Body of pancreas (tissue), 4 donors: Measurements from ENCODE around the gene SLC25A43. TPM values are rescaled to one million over a fixed set of nuclear protein-coding genes. Genes with fewer than 3 reads are reported as not detected.
A peak's percentile ranks its signal among the peaks of the same experiment; 100 is the strongest.

Source experiments
- ATAC-seq: fragments of 150-250 bp; one replicate; pipeline ENCODE4 v1.9.1; 2016
- DNase-seq, 4 donors: peaks; one replicate each; pipeline ENCODE4 v3.0.0-alpha.2; 2019
- H3K27ac ChIP-seq, 4 donors: fragments of 200-600 bp; sonication (generic); 1 replicate in 3 of 4; 2 replicates in 1 of 4; pipeline versions ENCODE4 v1.5.1 to v1.6.1; 2016 to 2019; ENCODE audit warnings: mild to moderate bottlenecking in 1 of 4, mixed read lengths in 1 of 4, moderate library complexity in 1 of 4
- H3K27me3 ChIP-seq, 2 donors: fragments of 200-600 bp; sonication (generic); one replicate each; pipeline ENCODE4 v1.6.0; 2016; ENCODE audit warnings: mild to moderate bottlenecking in 1 of 2
- H3K36me3 ChIP-seq, 2 donors: fragments of 200-600 bp; sonication (generic); replicated peaks in 1 of 2; 2 replicates each; pipeline ENCODE4 v1.5.1; 2016; ENCODE audit warnings: low read depth in 2 of 2; ENCODE audit not compliant: insufficient read depth in 1 of 2
- H3K4me1 ChIP-seq: fragments of 200-600 bp; sonication (generic); one replicate; pipeline ENCODE4 v1.6.0; 2016
- H3K4me3 ChIP-seq, 2 donors: fragments of 200-600 bp; sonication (generic); 1 replicate in 1 of 2; 2 replicates in 1 of 2; pipeline ENCODE4 v1.5.1; 2016 to 2019
- H3K9me3 ChIP-seq, 3 donors: fragments of 200-600 bp; sonication (generic); 1 replicate in 2 of 3; 2 replicates in 1 of 3; pipeline ENCODE4 v1.5.1; 2016
- CTCF ChIP-seq, 7 experiments: fragments of 450-650 bp in 4 of 7; fragments of 200-600 bp in 3 of 7; sonication (generic) in 3 of 7; IDR thresholded peaks; one replicate each; pipeline ENCODE4 v1.5.1; 2016 to 2019; ENCODE audit warnings: antibody characterized with exemption in 7 of 7
- POLR2A ChIP-seq, 3 donors: fragments of 450-650 bp; IDR thresholded peaks; one replicate each; pipeline ENCODE4 v1.6.1; 2016; ENCODE audit warnings: antibody characterized with exemption in 3 of 3, mild to moderate bottlenecking in 2 of 3
- WGBS, 2 donors: methylation state at CpG; one replicate each; pipeline ENCODE4 v1.1.5; 2017; 5-methylcytosine and 5-hydroxymethylcytosine counted together
- intact Hi-C: fragments of 100-400 bp; cut with DNase I; formaldehyde crosslinking; loops from one replicate; pipeline ENCODE4 v1.15.1; 2023
- total RNA-seq, 2 donors: library from RNA; depleted of rRNA; stranded (reverse); fragments of >200 nt; gene quantifications; one replicate each; pipeline ENCODE4 v1.1.0, GENCODE V29; 2016

Gene SLC25A43
- total RNA-seq, 2 donors from 2014 or later: 10.6 to 13.8 TPM

- TF ChIP-seq CTCF (IDR thresholded peaks at IDR 0.05): no peak
- no peak for TF ChIP-seq POLR2A (IDR thresholded peaks at IDR 0.05)
- intact Hi-C loops: no loop called here
- H3K9me3 ChIP-seq: no peaks in the 10 kb centered on the region
- DNase-seq: no peak
- no peak overlapping the region for H3K4me3 ChIP-seq
- WGBS, 2 donors: 46 to 62% methylated on average over 4 of the region's 4 CpGs
- ATAC-seq: no peak
- H3K36me3 ChIP-seq: no peaks in the 10 kb centered on the region
- H3K27me3 ChIP-seq: no peaks in the 10 kb centered on the region
- H3K4me1 ChIP-seq: peaks cover 41% of the 10 kb centered on the region
- H3K27ac ChIP-seq: peak overlapping the region in 3 of 4 donors; percentile 54 to 83 (median 76)
These were observed 79.4 kb downstream of the SLC25A43 start for GRCh38 chrX:119478504-119478903.

GRCh38 chrX:119479845-119480244 lies 80.7 kb downstream of the SLC25A43 start:
- 56 to 59% methylated on average over 2 of the region's 2 CpGs for WGBS, 2 donors
- DNase-seq: peak in 2 of 4 donors; percentile 31 to 46

DNA sequence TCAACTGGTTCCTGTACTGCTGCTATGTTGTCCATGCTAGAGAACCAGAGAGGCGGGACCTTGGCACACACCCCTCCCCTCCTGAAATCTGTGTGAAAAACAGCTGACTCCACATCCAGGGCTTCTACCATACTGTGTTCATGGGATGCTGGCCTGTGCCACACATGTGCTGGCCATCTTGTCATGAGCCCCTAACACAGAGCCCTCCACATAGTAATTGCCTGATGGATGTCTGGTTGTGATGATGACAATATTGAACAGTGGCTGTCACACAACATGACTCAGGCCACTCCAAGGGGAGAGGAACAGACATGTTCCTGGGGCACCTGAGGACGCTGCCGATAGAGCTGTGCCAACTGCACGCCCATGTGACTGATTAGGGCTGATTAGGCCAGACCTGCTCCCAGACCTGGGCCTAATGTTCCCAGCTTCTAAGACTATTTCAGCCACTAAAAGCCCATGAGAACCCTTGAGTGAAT lies 82.2 kb downstream of the SLC25A43 start:
- 22% methylated on average over 4 of the region's 4 CpGs; no CpG with 5 or more reads in 1 of the 2 donors for WGBS, 2 donors
- ATAC-seq: peak; percentile 90
- peak; percentile 72 to 88 (median 81) for DNase-seq
- peak in 1 of 3 donors; percentile 33 for TF ChIP-seq POLR2A (IDR thresholded peaks at IDR 0.05)
- no peak for TF ChIP-seq CTCF (IDR thresholded peaks at IDR 0.05)
- intact Hi-C loops: no loop called here
- Histone ChIP-seq H3K36me3 (no peaks in the 10 kb centered on the region), H3K9me3 (no peaks in the 10 kb centered on the region), H3K4me1 (peaks cover 41% of the 10 kb centered on the region), H3K27me3 (no peaks in the 10 kb centered on the region), H3K27ac (peak overlapping the region in 3 of 4 donors; percentile 56 to 87 (median 83)), H3K4me3 (no peak overlapping the region)

More at GRCh38 chrX:119479845-119480244, 80.7 kb downstream of the SLC25A43 start:
- Histone ChIP-seq H3K9me3 (no peaks in the 10 kb centered on the region), H3K27me3 (no peaks in the 10 kb centered on the region), H3K27ac (peak overlapping the region in 1 of 4 donors; percentile 87), H3K4me3 (no peak overlapping the region), H3K4me1 (peaks cover 41% of the 10 kb centered on the region), H3K36me3 (no peaks in the 10 kb centered on the region)
- intact Hi-C loops: no loop called here
- TF ChIP-seq CTCF (IDR thresholded peaks at IDR 0.05) (no peak), POLR2A (IDR thresholded peaks at IDR 0.05) (no peak)
- ATAC-seq: no peak

- no peak for ATAC-seq
- no peak overlapping the region for H3K4me3 ChIP-seq
These were observed 82.9 kb downstream of the SLC25A43 start for GRCh38 chrX:119482041-119482440.

More at GRCh38 chrX:119482041-119482440, 82.9 kb downstream of the SLC25A43 start:
- Histone ChIP-seq H3K27ac (peak overlapping the region in 3 of 4 donors; percentile 56 to 87 (median 83)), H3K9me3 (no peaks in the 10 kb centered on the region), H3K36me3 (no peaks in the 10 kb centered on the region), H3K4me1 (peaks cover 40% of the 10 kb centered on the region), H3K27me3 (no peaks in the 10 kb centered on the region)
- TF ChIP-seq CTCF (IDR thresholded peaks at IDR 0.05): no peak
- 40% methylated on average over 9 of the region's 10 CpGs; no CpG with 5 or more reads in 1 of the 2 donors for WGBS, 2 donors
- DNase-seq: no peak
- intact Hi-C loops: no loop called here
